GM18951 (cell line): ENCODE results near the gene RRP1.

Experiments used
- POLR2A ChIP-seq: IDR thresholded peaks from 4 replicates; pipeline ENCODE4 v1.6.1; 2011; ENCODE audit warnings: mild to moderate bottlenecking; ENCODE audit not compliant: insufficient read length, insufficient read depth; ENCODE audit errors: extremely low read depth
- in situ Hi-C: fragments of 300-500 bp; cut with MboI; formaldehyde crosslinking; loops from one replicate; pipeline ENCODE4 v1.12.0; 2022; ENCODE audit warnings: low sequenced_read_pairs, mixed read lengths, inconsistent platforms; ENCODE audit not compliant: unreplicated experiment

RRP1 gene

DNA sequence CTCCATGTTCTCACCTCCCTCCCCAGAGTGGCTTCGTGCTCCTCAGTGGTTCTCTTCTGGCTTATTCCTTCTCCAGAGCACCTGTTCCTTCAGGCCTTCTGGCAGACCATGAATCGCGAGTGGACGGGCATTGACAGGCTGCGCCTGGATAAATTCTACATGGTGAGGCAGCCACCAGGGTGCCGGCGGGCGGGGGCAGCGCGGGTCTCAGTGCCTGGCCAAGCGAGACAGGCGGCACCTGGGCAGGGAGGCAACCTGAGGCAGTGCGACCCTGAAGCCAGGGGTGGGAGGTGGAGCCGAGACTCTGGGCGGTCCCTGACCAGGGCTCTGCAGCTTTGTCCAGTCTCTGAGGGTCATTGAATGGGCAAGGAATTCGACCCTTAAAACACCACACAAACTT is 3.9 kb downstream of the RRP1 start:
- in situ Hi-C loops = no loop called here
- TF ChIP-seq POLR2A = no peak

DNA sequence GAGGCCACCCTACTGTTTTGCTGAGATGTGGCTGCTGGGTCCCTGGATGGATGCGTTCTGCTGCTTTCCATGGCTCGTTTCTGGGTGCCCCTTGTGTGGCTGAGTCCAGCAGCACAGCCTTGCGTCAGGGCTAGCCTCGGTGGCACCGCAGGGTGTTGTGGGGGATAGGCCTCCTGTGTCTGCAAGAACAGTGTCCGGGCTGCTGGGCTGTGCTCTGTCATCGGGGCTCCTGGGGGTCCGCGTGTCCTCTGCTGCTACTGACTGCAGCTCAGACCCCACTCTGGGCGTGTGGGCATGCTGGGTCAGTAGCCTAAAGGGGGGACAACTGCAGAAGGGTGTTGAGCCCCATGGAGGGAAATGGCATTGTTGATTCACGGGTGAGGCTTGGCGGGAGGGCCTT is 4.9 kb downstream of the RRP1 start:
- in situ Hi-C loops = no loop called here
- no peak for TF ChIP-seq POLR2A

- TF ChIP-seq POLR2A = no peak
- in situ Hi-C loops = no loop called here
Measured at GRCh38 chr21:43794857-43795256, 5.5 kb downstream of the RRP1 start.

- no peak for TF ChIP-seq POLR2A
- in situ Hi-C loops = no loop called here
Measured at GRCh38 chr21:43797415-43797814, 8.0 kb downstream of the RRP1 start.

DNA sequence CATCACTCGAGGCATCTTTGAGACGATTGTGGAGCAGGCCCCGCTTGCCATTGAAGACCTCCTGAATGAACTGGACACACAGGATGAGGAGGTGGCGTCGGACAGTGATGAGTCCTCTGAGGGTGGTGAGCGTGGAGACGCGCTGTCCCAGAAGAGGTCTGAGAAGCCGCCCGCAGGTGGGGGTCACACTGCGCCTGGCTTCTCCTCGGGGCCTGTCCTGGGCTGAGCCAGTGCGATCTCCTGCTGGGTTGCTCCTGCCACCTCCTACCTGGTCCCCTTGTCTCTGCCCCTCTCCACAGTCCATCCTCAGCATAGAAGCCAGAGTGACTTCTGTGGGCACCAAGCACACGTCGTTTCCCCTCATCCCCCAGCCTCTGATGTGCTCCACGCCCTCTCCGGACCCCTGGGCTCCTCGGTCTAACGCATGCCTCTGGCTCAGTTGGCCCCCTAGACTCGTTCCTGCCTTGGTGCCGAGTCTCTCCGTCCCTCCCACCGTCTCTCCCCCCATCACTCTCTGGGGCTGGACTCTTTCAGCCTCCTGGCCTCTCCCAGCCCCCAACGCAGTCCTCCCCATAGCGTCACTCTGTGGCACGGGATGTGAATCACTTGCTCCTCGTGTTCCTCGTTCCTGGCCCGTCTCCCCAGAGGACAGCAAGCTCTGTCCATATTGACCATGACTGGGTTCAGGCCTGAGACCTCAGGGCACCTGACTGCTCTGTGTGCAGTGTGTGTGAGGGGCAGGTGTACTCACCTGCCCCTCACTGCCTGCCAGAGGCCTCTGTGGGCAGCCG is 8.7 kb downstream of the RRP1 start:
- in situ Hi-C loops = no loop called here
- no peak for TF ChIP-seq POLR2A

- no peak for TF ChIP-seq POLR2A
- in situ Hi-C loops = no loop called here
Measured at GRCh38 chr21:43799301-43799840, 10.0 kb downstream of the RRP1 start.

DNA sequence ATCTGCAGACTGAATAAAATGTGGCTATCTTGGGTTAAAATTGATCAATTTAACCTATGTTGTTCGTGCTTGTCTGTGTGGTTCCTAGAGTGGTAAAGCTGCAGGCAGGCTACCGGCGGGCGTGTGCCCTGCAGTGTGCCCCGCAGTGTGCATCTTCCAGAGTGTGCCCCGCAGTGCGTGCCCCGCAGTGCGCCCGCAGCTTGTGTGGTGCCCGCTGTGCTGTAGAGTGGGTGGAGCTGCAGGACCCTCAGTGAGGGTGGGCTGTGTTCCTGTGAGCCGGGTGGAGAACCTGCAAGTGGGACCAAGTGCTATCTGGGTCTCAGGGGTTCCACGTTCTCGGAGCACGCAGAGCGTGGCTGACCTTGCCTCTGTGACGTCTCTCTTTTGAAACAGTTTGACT is 10.7 kb downstream of the RRP1 start:
- in situ Hi-C loops = no loop called here
- no peak for TF ChIP-seq POLR2A

DNA sequence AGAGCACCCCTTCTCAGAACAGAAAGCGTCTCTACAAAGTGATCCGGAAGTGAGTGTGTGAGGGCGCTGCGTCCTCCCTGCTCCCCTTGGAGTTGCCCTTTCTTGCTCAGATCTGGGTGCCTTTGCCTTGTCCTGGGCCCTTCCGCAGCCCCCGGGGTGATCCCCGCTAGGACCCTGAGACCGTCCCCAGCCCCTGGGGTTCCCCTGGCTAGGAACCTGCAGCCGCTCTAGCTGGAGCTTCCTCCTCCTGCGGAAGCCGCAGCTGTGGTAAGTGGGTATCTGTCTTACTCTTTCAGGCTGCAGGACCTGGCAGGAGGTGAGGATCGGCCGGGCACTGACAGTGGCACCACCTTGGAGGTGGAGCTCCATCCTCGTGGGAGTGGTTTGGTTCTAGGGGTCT is 11.2 kb downstream of the RRP1 start:
- in situ Hi-C loops = no loop called here

GRCh38 chr21:43801006-43801783 is 11.8 kb downstream of the RRP1 start:
- TF ChIP-seq POLR2A = no peak
- in situ Hi-C loops = no loop called here

More for the DNA sequence above, 11.2 kb downstream of the RRP1 start:
- no peak for TF ChIP-seq POLR2A

- no peak for TF ChIP-seq POLR2A
- in situ Hi-C loops = no loop called here
Measured at GRCh38 chr21:43802713-43803313, 13.4 kb downstream of the RRP1 start.

DNA sequence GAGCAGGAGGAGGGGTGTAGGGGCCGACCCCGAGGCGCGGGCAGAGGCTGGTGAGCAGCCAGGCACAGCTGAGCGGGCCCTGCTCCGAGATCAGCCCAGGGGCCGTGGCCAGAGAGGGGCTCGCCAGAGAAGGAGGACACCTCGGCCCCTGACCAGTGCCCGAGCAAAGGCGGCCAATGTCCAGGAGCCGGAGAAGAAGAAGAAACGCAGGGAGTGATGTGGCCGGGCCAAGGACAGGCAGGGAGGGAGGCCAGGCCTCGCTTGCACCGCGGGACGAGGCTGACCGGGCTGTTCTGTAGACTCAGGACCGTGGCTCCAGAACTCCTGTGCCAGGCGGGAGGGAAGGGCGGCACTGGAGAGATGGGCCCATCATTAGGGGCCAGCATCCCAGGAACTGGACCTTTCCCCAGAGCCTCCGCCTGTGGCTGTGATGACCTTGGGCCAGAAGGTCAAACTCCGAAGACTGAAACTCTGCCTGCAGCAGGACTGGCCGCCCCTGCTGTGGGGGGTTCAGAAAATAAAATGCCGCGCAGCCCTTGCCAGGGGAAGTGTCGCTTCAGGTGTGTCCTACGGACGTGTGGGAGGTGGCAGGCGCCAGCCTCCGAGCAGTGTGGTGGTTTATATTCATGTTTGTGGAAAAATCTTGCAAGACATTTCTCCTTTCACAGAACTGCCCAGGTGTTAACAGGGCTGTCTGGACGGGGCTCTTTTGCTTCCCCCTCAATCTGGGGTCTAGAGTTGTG is 14.4 kb downstream of the RRP1 start:
- in situ Hi-C loops = no loop called here
- TF ChIP-seq POLR2A = no peak

DNA sequence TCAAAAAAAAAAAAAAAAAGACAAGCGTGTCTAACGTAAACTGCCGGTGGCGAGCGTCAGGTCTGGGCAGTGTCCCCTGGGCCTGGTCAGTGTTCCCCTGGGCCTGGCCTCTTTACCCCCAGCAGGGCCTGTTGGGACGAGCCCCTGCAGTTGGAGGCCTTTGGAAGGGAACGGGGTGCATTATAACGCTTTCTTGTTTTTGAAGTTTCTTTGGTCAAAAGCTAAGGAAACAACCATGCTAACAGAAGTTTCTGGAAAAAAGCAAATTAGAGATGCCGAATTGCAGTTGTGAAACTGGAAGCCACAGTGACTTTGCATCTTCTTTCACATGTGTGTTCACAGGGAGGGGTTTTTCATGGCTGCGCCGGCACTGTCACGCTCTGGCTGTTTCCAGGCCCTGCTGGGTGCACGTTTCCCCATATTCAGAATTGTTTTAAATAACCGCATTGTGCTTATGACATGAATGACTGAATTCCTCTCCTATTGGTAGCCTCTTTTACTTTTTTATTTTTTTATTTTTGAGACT is 16.0 kb downstream of the RRP1 start:
- in situ Hi-C loops = no loop called here

More for the DNA sequence above, 16.0 kb downstream of the RRP1 start:
- peak; percentile 28 for TF ChIP-seq POLR2A
